ENCODE data around the gene MTHFS. TPM values are rescaled to one million over a fixed set of nuclear protein-coding genes. Genes with fewer than 3 reads are reported as not detected.
"Not testable (repeated sequence)": the region's sequence is repeated elsewhere in the genome, so short reads cannot be mapped to it uniquely, and the experiment has no call there.

The MTHFS gene
- polyA plus RNA-seq, 4 donors, result 72.6 to 221 (median 137) TPM

GRCh38 chr15:79933231-79933630 is 36.4 kb upstream of the MTHFS start:
- no peaks in the 10 kb centered on the region for H3K36me3 ChIP-seq (ENCODE audit: control insufficient read depth in 3 of 3, insufficient read depth in 2 of 3, low read depth in 1 of 3, low read length in 3 of 3)
- 40 to 65% (median 55%) methylated on average over 3 of the region's 3 CpGs for whole genome bisulfite sequencing, 3 donors
- H3K27me3 ChIP-seq (ENCODE audit: control insufficient read depth in 3 of 3, insufficient read depth in 3 of 3, low read length in 3 of 3), result no peaks in the 10 kb centered on the region
- H3K27ac ChIP-seq (ENCODE audit: low read depth in 1 of 3, low read length in 2 of 3), result no peak overlapping the region
- FAIRE-seq (no peak), DNase-seq (no peak)
- H3K4me3 ChIP-seq (ENCODE audit: low read depth in 1 of 3, low read length in 3 of 3), result no peak overlapping the region
- H3K4me1 ChIP-seq (ENCODE audit: control insufficient read depth in 3 of 3, insufficient read depth in 2 of 3, low read depth in 1 of 3, low read length in 2 of 3), result no peaks in the 10 kb centered on the region
- H3K9me3 ChIP-seq (ENCODE audit: control insufficient read depth in 2 of 2, insufficient read depth in 1 of 2, low read depth in 1 of 2, low read length in 1 of 2), result no peaks in the 10 kb centered on the region

DNA sequence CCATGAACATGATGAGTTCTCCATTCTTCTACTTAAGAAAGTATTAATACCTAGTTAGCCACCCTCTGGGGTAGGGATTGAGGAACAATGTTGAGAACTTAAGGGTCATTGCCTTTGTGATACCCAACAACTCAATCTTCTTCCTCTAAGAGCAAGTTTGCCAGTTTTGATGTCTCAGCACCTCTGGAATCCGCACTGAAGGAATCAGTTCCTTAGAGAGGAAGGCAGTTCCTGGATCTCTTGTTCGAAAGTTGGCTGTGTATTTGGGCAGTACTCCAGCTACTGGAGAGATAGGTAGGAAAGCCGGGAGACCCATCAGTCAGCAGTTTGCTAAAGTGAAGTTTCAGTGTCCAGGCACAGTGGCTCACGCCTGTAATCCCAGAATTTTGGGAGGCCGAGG is 35.6 kb upstream of the MTHFS start:
- Histone ChIP-seq H3K4me3 (ENCODE audit: low read depth in 1 of 3, low read length in 3 of 3) (no peak overlapping the region), H3K36me3 (ENCODE audit: control insufficient read depth in 3 of 3, insufficient read depth in 2 of 3, low read depth in 1 of 3, low read length in 3 of 3) (no peaks in the 10 kb centered on the region), H3K27ac (ENCODE audit: low read depth in 1 of 3, low read length in 2 of 3) (no peak overlapping the region), H3K9me3 (ENCODE audit: control insufficient read depth in 2 of 2, insufficient read depth in 1 of 2, low read depth in 1 of 2, low read length in 1 of 2) (no peaks in the 10 kb centered on the region), H3K27me3 (ENCODE audit: control insufficient read depth in 3 of 3, insufficient read depth in 3 of 3, low read length in 3 of 3) (no peaks in the 10 kb centered on the region), H3K4me1 (ENCODE audit: control insufficient read depth in 3 of 3, insufficient read depth in 2 of 3, low read depth in 1 of 3, low read length in 2 of 3) (no peaks in the 10 kb centered on the region)
- FAIRE-seq (no peak), DNase-seq (no peak)
- 73 to 83% (median 82%) methylated on average over 5 of the region's 5 CpGs for WGBS, 3 donors

DNA sequence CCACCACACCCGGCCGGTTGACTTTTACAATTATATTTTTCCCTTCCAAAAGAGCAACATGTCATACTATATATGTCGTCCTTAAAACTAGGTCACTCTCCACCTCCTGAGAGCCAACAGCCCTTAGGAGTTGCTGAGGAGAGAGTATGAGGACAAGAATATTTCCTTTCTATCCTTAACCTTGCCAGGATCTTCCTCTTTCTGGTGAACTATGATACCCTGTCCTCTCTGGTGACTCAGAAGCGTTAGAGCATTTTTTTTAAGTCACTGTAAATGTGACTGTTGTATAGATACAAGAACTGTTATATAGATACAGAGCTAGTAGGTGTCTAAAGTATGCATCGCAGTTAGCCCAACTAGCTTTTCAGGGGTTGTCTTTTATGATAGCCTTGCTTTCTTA is 33.7 kb upstream of the MTHFS start:
- Histone ChIP-seq H3K4me3 (ENCODE audit: low read depth in 1 of 3, low read length in 3 of 3) (no peak overlapping the region), H3K4me1 (ENCODE audit: control insufficient read depth in 3 of 3, insufficient read depth in 2 of 3, low read depth in 1 of 3, low read length in 2 of 3) (no peaks in the 10 kb centered on the region), H3K27ac (ENCODE audit: low read depth in 1 of 3, low read length in 2 of 3) (no peak overlapping the region), H3K27me3 (ENCODE audit: control insufficient read depth in 3 of 3, insufficient read depth in 3 of 3, low read length in 3 of 3) (no peaks in the 10 kb centered on the region), H3K36me3 (ENCODE audit: control insufficient read depth in 3 of 3, insufficient read depth in 2 of 3, low read depth in 1 of 3, low read length in 3 of 3) (no peaks in the 10 kb centered on the region), H3K9me3 (ENCODE audit: control insufficient read depth in 2 of 2, insufficient read depth in 1 of 2, low read depth in 1 of 2, low read length in 1 of 2) (peaks cover 0 to 4% of the 10 kb centered on the region in 2 donors)
- no peak for FAIRE-seq
- DNase-seq, result peak in 1 of 2 donors; percentile 32
- 64 to 75% (median 71%) methylated on average over 5 of the region's 5 CpGs for WGBS, 3 donors

GRCh38 chr15:79929412-79929811 is 32.6 kb upstream of the MTHFS start:
- DNase-seq, result no peak
- Histone ChIP-seq H3K4me3 (ENCODE audit: low read depth in 1 of 3, low read length in 3 of 3) (no peak overlapping the region), H3K27me3 (ENCODE audit: control insufficient read depth in 3 of 3, insufficient read depth in 3 of 3, low read length in 3 of 3) (no peaks in the 10 kb centered on the region), H3K4me1 (ENCODE audit: control insufficient read depth in 3 of 3, insufficient read depth in 2 of 3, low read depth in 1 of 3, low read length in 2 of 3) (peaks cover 0 to under 1% (median 0%) of the 10 kb centered on the region in 3 donors), H3K36me3 (ENCODE audit: control insufficient read depth in 3 of 3, insufficient read depth in 2 of 3, low read depth in 1 of 3, low read length in 3 of 3) (no peaks in the 10 kb centered on the region), H3K9me3 (ENCODE audit: control insufficient read depth in 2 of 2, insufficient read depth in 1 of 2, low read depth in 1 of 2, low read length in 1 of 2) (peaks cover 0 to 6% of the 10 kb centered on the region in 2 donors), H3K27ac (ENCODE audit: low read depth in 1 of 3, low read length in 2 of 3) (no peak overlapping the region)
- no peak for FAIRE-seq
- WGBS, 3 donors, result 80 to 85% (median 82%) methylated on average over 2 of the region's 2 CpGs

DNA sequence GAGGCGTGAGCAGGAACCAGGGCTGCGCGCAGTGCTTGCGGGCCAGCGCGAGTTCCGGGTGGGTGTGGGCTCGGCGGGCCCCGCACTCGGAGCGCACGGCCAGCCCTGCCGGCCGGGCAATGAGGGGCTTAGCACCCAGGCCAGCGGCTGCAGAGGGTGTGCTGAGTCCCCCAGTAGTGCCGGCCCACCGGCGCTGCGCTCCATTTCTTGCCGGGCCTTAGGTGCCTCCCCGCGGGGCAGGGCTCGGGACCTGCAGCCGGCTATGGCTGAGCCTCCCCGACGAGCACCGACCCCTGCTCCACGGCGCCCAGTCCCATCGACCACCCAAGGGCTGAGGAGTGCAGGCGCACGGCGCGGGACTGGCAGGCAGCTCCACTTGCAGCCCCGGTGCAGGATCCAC is 29.3 kb upstream of the MTHFS start:
- H3K27ac ChIP-seq (ENCODE audit: low read depth in 1 of 3, low read length in 2 of 3); H3K4me1 ChIP-seq (ENCODE audit: control insufficient read depth in 3 of 3, insufficient read depth in 2 of 3, low read depth in 1 of 3, low read length in 2 of 3); FAIRE-seq; H3K36me3 ChIP-seq (ENCODE audit: control insufficient read depth in 3 of 3, insufficient read depth in 2 of 3, low read depth in 1 of 3, low read length in 3 of 3); DNase-seq; H3K4me3 ChIP-seq (ENCODE audit: low read depth in 1 of 3, low read length in 3 of 3); H3K27me3 ChIP-seq (ENCODE audit: control insufficient read depth in 3 of 3, insufficient read depth in 3 of 3, low read length in 3 of 3): not testable (repeated sequence)
- WGBS, 3 donors, result 98 to 99% (median 98%) methylated on average over 30 to 36 of the region's 36 CpGs
- peaks cover 0 to 15% of the 10 kb centered on the region in 2 donors for H3K9me3 ChIP-seq (ENCODE audit: control insufficient read depth in 2 of 2, insufficient read depth in 1 of 2, low read depth in 1 of 2, low read length in 1 of 2)

- WGBS, 3 donors, result 90 to 91% (median 90%) methylated on average over 24 of the region's 24 CpGs
- DNase-seq (no peak), FAIRE-seq (no peak)
- no peaks in the 10 kb centered on the region for H3K27me3 ChIP-seq (ENCODE audit: control insufficient read depth in 3 of 3, insufficient read depth in 3 of 3, low read length in 3 of 3)
- H3K4me1 ChIP-seq (ENCODE audit: control insufficient read depth in 3 of 3, insufficient read depth in 2 of 3, low read depth in 1 of 3, low read length in 2 of 3), result peaks cover 0 to 5% (median 4%) of the 10 kb centered on the region in 3 donors
- H3K9me3 ChIP-seq (ENCODE audit: control insufficient read depth in 2 of 2, insufficient read depth in 1 of 2, low read depth in 1 of 2, low read length in 1 of 2), result peaks cover 0 to 32% of the 10 kb centered on the region in 2 donors
- H3K4me3 ChIP-seq (ENCODE audit: low read depth in 1 of 3, low read length in 3 of 3), result peak overlapping the region; percentile 85 to 97 (median 91)
- H3K36me3 ChIP-seq (ENCODE audit: control insufficient read depth in 3 of 3, insufficient read depth in 2 of 3, low read depth in 1 of 3, low read length in 3 of 3), result peaks cover 0 to 12% (median 8%) of the 10 kb centered on the region in 3 donors
- H3K27ac ChIP-seq (ENCODE audit: low read depth in 1 of 3, low read length in 2 of 3), result peak overlapping the region; percentile 91 to 99 (median 91)
Observed at GRCh38 chr15:79924379-79924778, 27.6 kb upstream of the MTHFS start.

GRCh38 chr15:79923515-79924169 is 26.8 kb upstream of the MTHFS start:
- H3K4me1 ChIP-seq (ENCODE audit: control insufficient read depth in 3 of 3, insufficient read depth in 2 of 3, low read depth in 1 of 3, low read length in 2 of 3), result peaks cover 0 to 5% (median 4%) of the 10 kb centered on the region in 3 donors
- H3K27me3 ChIP-seq (ENCODE audit: control insufficient read depth in 3 of 3, insufficient read depth in 3 of 3, low read length in 3 of 3), result no peaks in the 10 kb centered on the region
- H3K4me3 ChIP-seq (ENCODE audit: low read depth in 1 of 3, low read length in 3 of 3), result peak overlapping the region; percentile 85 to 97 (median 91)
- H3K36me3 ChIP-seq (ENCODE audit: control insufficient read depth in 3 of 3, insufficient read depth in 2 of 3, low read depth in 1 of 3, low read length in 3 of 3), result peaks cover 0 to 17% (median 8%) of the 10 kb centered on the region in 3 donors
- DNase-seq (peak; percentile 98 to 99), FAIRE-seq (no peak)
- peak overlapping the region; percentile 91 to 99 (median 96) for H3K27ac ChIP-seq (ENCODE audit: low read depth in 1 of 3, low read length in 2 of 3)
- 0% methylated on average over 62 to 68 of the region's 68 CpGs for WGBS, 3 donors
- peaks cover 0 to 37% of the 10 kb centered on the region in 2 donors for H3K9me3 ChIP-seq (ENCODE audit: control insufficient read depth in 2 of 2, insufficient read depth in 1 of 2, low read depth in 1 of 2, low read length in 1 of 2)

GRCh38 chr15:79923079-79923514 is 26.3 kb upstream of the MTHFS start:
- FAIRE-seq, result no peak
- Histone ChIP-seq H3K4me3 (ENCODE audit: low read depth in 1 of 3, low read length in 3 of 3) (peak overlapping the region; percentile 85 to 97 (median 91)), H3K36me3 (ENCODE audit: control insufficient read depth in 3 of 3, insufficient read depth in 2 of 3, low read depth in 1 of 3, low read length in 3 of 3) (peaks cover 0 to 21% (median 8%) of the 10 kb centered on the region in 3 donors), H3K27ac (ENCODE audit: low read depth in 1 of 3, low read length in 2 of 3) (peak overlapping the region; percentile 91 to 99 (median 96)), H3K27me3 (ENCODE audit: control insufficient read depth in 3 of 3, insufficient read depth in 3 of 3, low read length in 3 of 3) (no peaks in the 10 kb centered on the region), H3K4me1 (ENCODE audit: control insufficient read depth in 3 of 3, insufficient read depth in 2 of 3, low read depth in 1 of 3, low read length in 2 of 3) (peaks cover 0 to 5% (median 4%) of the 10 kb centered on the region in 3 donors), H3K9me3 (ENCODE audit: control insufficient read depth in 2 of 2, insufficient read depth in 1 of 2, low read depth in 1 of 2, low read length in 1 of 2) (peaks cover 1 to 42% of the 10 kb centered on the region in 2 donors)
- 0% methylated on average over 43 to 51 of the region's 51 CpGs for WGBS, 3 donors
- peak; percentile 81 to 92 for DNase-seq

Data from small intestine (tissue), 7 donors.